Testis (tissue), 3 donors: Measurements from ENCODE around the gene KRTAP19-8. TPM values are rescaled to one million over a fixed set of nuclear protein-coding genes. Genes with fewer than 3 reads are reported as not detected.

Experiments
- DNase-seq: peaks from one replicate; pipeline ENCODE4 v3.0.0-alpha.2; 2019
- H3K27ac ChIP-seq, 2 donors: fragments of 200-600 bp; sonication (generic); one replicate each; pipeline ENCODE4 v1.5.1; 2019
- H3K27me3 ChIP-seq: fragments of 200-600 bp; sonication (generic); one replicate; pipeline ENCODE4 v1.5.1; 2019
- H3K36me3 ChIP-seq: fragments of 200-600 bp; sonication (generic); one replicate; pipeline ENCODE4 v1.5.1; 2017; ENCODE audit warnings: low read depth; ENCODE audit errors: missing control alignments
- H3K4me1 ChIP-seq: fragments of 200-600 bp; sonication (generic); one replicate; pipeline ENCODE4 v1.5.1; 2019
- H3K4me3 ChIP-seq, 2 donors: fragments of 200-600 bp; sonication (generic); one replicate each; pipeline ENCODE4 v1.5.1; 2017 to 2019
- H3K9me3 ChIP-seq: fragments of 200-600 bp; sonication (generic); one replicate; pipeline ENCODE4 v1.5.1; 2017
- CTCF ChIP-seq, 3 experiments: fragments of 450-650 bp in 2 of 3; fragments of 200-600 bp in 1 of 3; sonication (generic) in 1 of 3; IDR thresholded peaks; one replicate each; pipeline ENCODE4 v1.5.1; 2016 to 2019; ENCODE audit warnings: antibody characterized with exemption in 3 of 3, mild to moderate bottlenecking in 2 of 3, moderate library complexity in 1 of 3
- POLR2A ChIP-seq: fragments of 450-650 bp; IDR thresholded peaks from one replicate; pipeline ENCODE4 v1.6.1; 2017; ENCODE audit warnings: antibody characterized with exemption, mild to moderate bottlenecking, moderate library complexity
- WGBS, 2 donors: methylation state at CpG; one replicate each; pipeline ENCODE4 v1.1.5; 2018; 5-methylcytosine and 5-hydroxymethylcytosine counted together
- intact Hi-C: fragments of 100-400 bp; cut with DNase I; formaldehyde crosslinking; loops from one replicate; pipeline ENCODE4 v1.15.1; 2023; ENCODE audit warnings: low total_unique reads
- polyA plus RNA-seq: library from polyadenylated mRNA; stranded (reverse); fragments of 350-450 nt; fragmentation: Illumina TruSeq; extraction: RNeasy Lipid Tissue Mini Kit (QIAGEN cat#74804); gene quantifications from one replicate; pipeline ENCODE4 v1.2.3, GENCODE V29; 2014; ENCODE audit warnings: low read depth, low replicate concordance; ENCODE audit not compliant: insufficient read depth
- total RNA-seq, 2 donors: library from RNA; depleted of rRNA; stranded (reverse); fragments of >200 nt; gene quantifications; one replicate each; pipeline ENCODE4 v1.2.3, GENCODE V29; 2016

KRTAP19-8 gene
- total and polyA plus RNA-seq, 3 donors from 2014 or later, result 10.5 TPM; not detected in 2

GRCh38 chr21:31041295-31042079 lies 3.2 kb upstream of the KRTAP19-8 start:
- Histone ChIP-seq H3K27me3 (no peaks in the 10 kb centered on the region), H3K36me3 (no peaks in the 10 kb centered on the region), H3K4me3 (no peak overlapping the region), H3K4me1 (no peaks in the 10 kb centered on the region), H3K9me3 (no peaks in the 10 kb centered on the region), H3K27ac (no peak overlapping the region)
- whole genome bisulfite sequencing, 2 donors, result 74 to 77% methylated on average over 11 of the region's 11 CpGs
- DNase-seq, result no peak
- TF ChIP-seq CTCF (IDR thresholded peaks at IDR 0.05) (no peak), POLR2A (no peak)
- intact Hi-C loops, result no loop called here

- Histone ChIP-seq H3K36me3 (no peaks in the 10 kb centered on the region), H3K27ac (no peak overlapping the region), H3K27me3 (no peaks in the 10 kb centered on the region), H3K4me1 (no peaks in the 10 kb centered on the region), H3K9me3 (no peaks in the 10 kb centered on the region), H3K4me3 (no peak overlapping the region)
- intact Hi-C loops, result no loop called here
- no peak for DNase-seq
- TF ChIP-seq CTCF (IDR thresholded peaks at IDR 0.05) (no peak), POLR2A (no peak)
Observed at GRCh38 chr21:31034378-31034777, 3.9 kb downstream of the KRTAP19-8 start.

DNA sequence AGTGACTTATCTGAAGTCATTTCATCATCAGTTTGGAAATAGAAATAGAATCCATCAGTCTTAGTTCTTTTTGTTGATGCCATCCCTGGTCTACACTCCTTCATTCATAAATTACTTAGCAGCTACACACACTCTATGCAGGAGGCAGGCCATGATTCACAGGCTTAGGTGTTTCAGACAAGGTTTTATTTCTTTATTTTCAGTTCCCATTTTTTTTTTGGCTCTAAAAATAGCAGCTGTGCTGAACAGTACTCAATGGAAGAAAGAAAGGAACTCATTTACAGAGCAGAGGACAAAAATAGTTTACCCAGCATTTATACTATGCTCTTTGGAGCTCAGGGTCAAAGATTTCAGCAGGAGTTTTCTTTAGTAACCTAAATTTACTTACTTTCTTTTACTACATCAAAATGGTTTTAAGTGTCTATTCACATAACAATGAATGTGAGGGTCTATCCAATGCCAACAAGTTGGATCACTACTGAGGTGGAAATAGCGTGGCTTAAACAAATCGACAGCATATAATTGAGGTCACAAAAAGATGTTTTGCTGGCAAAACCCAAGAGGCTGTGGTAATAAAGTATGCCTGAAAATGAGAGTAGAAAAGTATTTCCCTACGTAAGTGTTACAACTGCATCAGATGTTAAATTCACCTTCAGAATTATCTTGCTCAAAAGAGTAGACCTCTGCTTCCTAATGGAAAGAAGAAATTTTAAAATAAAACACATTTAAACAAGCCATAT lies 7.7 kb downstream of the KRTAP19-8 start:
- Histone ChIP-seq H3K27ac (no peak overlapping the region), H3K4me1 (no peaks in the 10 kb centered on the region), H3K4me3 (no peak overlapping the region), H3K36me3 (no peaks in the 10 kb centered on the region), H3K27me3 (no peaks in the 10 kb centered on the region), H3K9me3 (no peaks in the 10 kb centered on the region)
- DNase-seq, result no peak
- TF ChIP-seq POLR2A (no peak), CTCF (IDR thresholded peaks at IDR 0.05) (no peak)
- intact Hi-C loops, result no loop called here
- WGBS, 2 donors, result 85 to 88% methylated on average over 3 of the region's 3 CpGs

DNA sequence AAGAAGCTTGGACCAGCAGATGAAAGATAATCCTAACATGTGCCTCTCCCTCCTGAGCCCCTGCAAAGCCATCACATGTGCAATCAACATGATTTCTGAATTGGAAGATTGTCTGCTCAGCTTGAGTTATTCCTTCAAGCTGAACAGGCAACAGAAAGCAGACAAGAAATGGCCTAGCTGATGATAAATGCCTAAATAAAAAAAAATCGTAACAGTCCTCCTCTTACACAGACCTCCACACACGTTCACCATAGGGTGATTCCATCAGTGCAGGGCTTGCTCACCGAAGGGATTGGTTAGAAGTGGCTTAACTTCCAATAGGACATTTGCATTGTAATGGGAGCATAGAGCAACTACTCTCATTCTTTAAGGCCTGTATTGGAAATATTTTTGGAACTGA lies 14.6 kb downstream of the KRTAP19-8 start:
- H3K4me3 ChIP-seq, result no peak overlapping the region
- WGBS, 2 donors, result 80 to 82% methylated on average over 3 of the region's 3 CpGs
- DNase-seq, result no peak
- H3K27ac ChIP-seq, result no peak overlapping the region
- TF ChIP-seq CTCF (IDR thresholded peaks at IDR 0.05), result no peak
- TF ChIP-seq POLR2A, result no peak
- no peaks in the 10 kb centered on the region for H3K9me3 ChIP-seq
- H3K4me1 ChIP-seq, result no peaks in the 10 kb centered on the region
- H3K27me3 ChIP-seq, result no peaks in the 10 kb centered on the region
- intact Hi-C loops, result no loop called here
- no peaks in the 10 kb centered on the region for H3K36me3 ChIP-seq
